ENCODE results near the gene JARID2.

GRCh38 chr6:15430931-15431405, 185.1 kb downstream of the JARID2 start:
- TF ChIP-seq CTCF (IDR thresholded peaks at IDR 0.05), result no peak
- no peak for TF ChIP-seq POLR2A (IDR thresholded peaks at IDR 0.05)
- TF ChIP-seq POLR2AphosphoS5 (IDR thresholded peaks at IDR 0.05), result no peak

Measured in breast epithelium (tissue), 3 donors.